Transverse colon (tissue), 4 donors: ENCODE measurements around the gene DCHS2.

Experiments
- POLR2A ChIP-seq: fragments of 450-650 bp; IDR thresholded peaks from one replicate; pipeline ENCODE4 v1.6.1; 2016; ENCODE audit warnings: antibody characterized with exemption, mild to moderate bottlenecking, moderate library complexity
- POLR2AphosphoS5 ChIP-seq, 3 donors: sonication (generic); formaldehyde crosslinking; IDR thresholded peaks; one replicate each; pipeline ENCODE4 v1.6.1; 2016; ENCODE audit warnings: antibody characterized with exemption in 3 of 3
- TF ChIP-seq, protein P1 (sequence below), 5 experiments: fragments of 200-600 bp in 3 of 5; fragments of 450-650 bp in 2 of 5; sonication (generic) in 3 of 5; IDR thresholded peaks; 1 replicate in 2 of 5; 2 replicates in 3 of 5; pipeline ENCODE4 v1.5.1; 2016 to 2017; ENCODE audit warnings: antibody characterized with exemption in 5 of 5, inconsistent platforms in 3 of 5, mild to moderate bottlenecking in 2 of 5, moderate library complexity in 1 of 5

DNA sequence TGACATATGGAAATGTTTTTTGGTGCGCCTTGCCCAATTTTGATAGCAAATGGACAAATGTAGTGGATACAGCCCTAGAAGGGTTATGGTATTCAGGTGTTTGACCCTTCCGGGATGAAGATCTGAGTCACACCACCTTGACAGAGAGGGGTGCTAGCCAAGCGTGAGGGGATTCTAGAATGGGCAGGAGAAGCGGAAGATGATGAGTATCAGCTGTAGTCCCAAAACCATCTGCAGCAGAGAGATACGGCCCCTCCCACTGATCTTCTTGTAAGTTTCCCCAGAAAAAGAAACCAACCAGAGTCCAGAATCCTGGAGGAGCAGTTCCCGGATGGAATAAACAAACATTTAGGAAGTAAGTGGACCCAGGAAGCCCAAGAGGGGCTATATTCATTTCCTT lies 18.1 kb downstream of the DCHS2 start:
- TF ChIP-seq POLR2AphosphoS5 (IDR thresholded peaks at IDR 0.05) (no peak), POLR2A (no peak)
- TF ChIP-seq, protein P1, sequence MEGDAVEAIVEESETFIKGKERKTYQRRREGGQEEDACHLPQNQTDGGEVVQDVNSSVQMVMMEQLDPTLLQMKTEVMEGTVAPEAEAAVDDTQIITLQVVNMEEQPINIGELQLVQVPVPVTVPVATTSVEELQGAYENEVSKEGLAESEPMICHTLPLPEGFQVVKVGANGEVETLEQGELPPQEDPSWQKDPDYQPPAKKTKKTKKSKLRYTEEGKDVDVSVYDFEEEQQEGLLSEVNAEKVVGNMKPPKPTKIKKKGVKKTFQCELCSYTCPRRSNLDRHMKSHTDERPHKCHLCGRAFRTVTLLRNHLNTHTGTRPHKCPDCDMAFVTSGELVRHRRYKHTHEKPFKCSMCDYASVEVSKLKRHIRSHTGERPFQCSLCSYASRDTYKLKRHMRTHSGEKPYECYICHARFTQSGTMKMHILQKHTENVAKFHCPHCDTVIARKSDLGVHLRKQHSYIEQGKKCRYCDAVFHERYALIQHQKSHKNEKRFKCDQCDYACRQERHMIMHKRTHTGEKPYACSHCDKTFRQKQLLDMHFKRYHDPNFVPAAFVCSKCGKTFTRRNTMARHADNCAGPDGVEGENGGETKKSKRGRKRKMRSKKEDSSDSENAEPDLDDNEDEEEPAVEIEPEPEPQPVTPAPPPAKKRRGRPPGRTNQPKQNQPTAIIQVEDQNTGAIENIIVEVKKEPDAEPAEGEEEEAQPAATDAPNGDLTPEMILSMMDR (IDR thresholded peaks at IDR 0.05) = no peak
